OCI-LY7 (cell line): ENCODE data around the gene OOEP. TPM values are rescaled to one million over a fixed set of nuclear protein-coding genes. Genes with fewer than 3 reads are reported as not detected.
A peak's percentile ranks its signal among the peaks of the same experiment; 100 is the strongest.

ENCODE experiments used
- Bru-seq: library from RNA; stranded (reverse); fragments of 400-500 nt; gene quantifications from one replicate; lab custom pipeline; 2021; lab: Mats Ljungman, UMichigan
- BruChase-seq, 2 experiments: library from RNA; stranded (reverse); fragments of 400-500 nt; gene quantifications; one replicate each; lab custom pipeline; 2021; lab: Mats Ljungman, UMichigan
- BruUV-seq: library from RNA; stranded (reverse); fragments of 400-500 nt; replicated peaks from 2 replicates; lab custom pipeline; 2021; lab: Mats Ljungman, UMichigan
- CTCF ChIA-PET: fragments of 300-600 bp; sonication (Branson Sonifier 250); formaldehyde crosslinking; loops from one replicate; lab custom pipeline; 2022; ENCODE audit warnings: antibody characterized with exemption; ENCODE audit not compliant: unreplicated experiment; lab: Charles Lee
- POLR2A ChIA-PET: fragments of 300-600 bp; sonication (Branson Sonifier 250); formaldehyde crosslinking; loops from one replicate; lab custom pipeline; 2022; ENCODE audit warnings: antibody characterized with exemption; lab: Charles Lee
- DNase-seq: peaks from one replicate; pipeline ENCODE4 v3.0.0-alpha.2; 2015; ENCODE audit warnings: low spot score
- H2AFZ ChIP-seq: fragments of 200-600 bp; sonication (generic), shearing (Covaris generic); 2 replicates; pipeline ENCODE4 v1.6.1; 2014; ENCODE audit warnings: mild to moderate bottlenecking, antibody characterized with exemption, low read length, moderate library complexity
- H3K27ac ChIP-seq: fragments of 200-600 bp; sonication (generic); 2 replicates; pipeline ENCODE4 v1.5.1; 2014; ENCODE audit warnings: mixed run types, low read depth, mild to moderate bottlenecking, moderate library complexity, low read length, inconsistent platforms; ENCODE audit not compliant: poor library complexity, severe bottlenecking
- H3K36me3 ChIP-seq: fragments of 200-600 bp; sonication (generic); 2 replicates; pipeline ENCODE4 v1.6.1; 2014; ENCODE audit warnings: mild to moderate bottlenecking, antibody characterized with exemption, low read length, moderate library complexity, mixed read lengths; ENCODE audit not compliant: insufficient read depth
- H3K4me1 ChIP-seq: fragments of 200-600 bp; sonication (generic); 2 replicates; pipeline ENCODE4 v1.5.1; 2014; ENCODE audit warnings: mild to moderate bottlenecking, low read length; ENCODE audit not compliant: insufficient read depth, poor library complexity, severe bottlenecking
- H3K4me2 ChIP-seq: fragments of 200-600 bp; sonication (generic); 2 replicates; pipeline ENCODE4 v1.6.1; 2014; ENCODE audit warnings: mild to moderate bottlenecking, low read length
- H3K4me3 ChIP-seq: fragments of 200-600 bp; sonication (generic); 2 replicates; pipeline ENCODE4 v1.5.1; 2014; ENCODE audit warnings: mild to moderate bottlenecking, low read depth, low read length; ENCODE audit not compliant: poor library complexity, severe bottlenecking
- H3K79me2 ChIP-seq: fragments of 200-600 bp; sonication (generic); 2 replicates; pipeline ENCODE4 v1.6.1; 2016; ENCODE audit warnings: low read depth, mild to moderate bottlenecking, low read length, moderate library complexity, mixed read lengths; ENCODE audit not compliant: insufficient read depth
- H3K9me2 ChIP-seq: fragments of 200-600 bp; sonication (generic); 2 replicates; pipeline ENCODE4 v1.6.1; 2016; ENCODE audit warnings: mild to moderate bottlenecking, low read length, mixed read lengths; ENCODE audit not compliant: insufficient read depth
- H3K9me3 ChIP-seq: fragments of 200-600 bp; sonication (generic); 2 replicates; pipeline ENCODE4 v1.6.1; 2014; ENCODE audit warnings: mild to moderate bottlenecking, mixed run types, low read length, mixed read lengths
- H4K20me1 ChIP-seq: fragments of 200-600 bp; sonication (generic); 2 replicates; pipeline ENCODE4 v1.6.1; 2014; ENCODE audit warnings: mild to moderate bottlenecking, antibody characterized with exemption, low read length, moderate library complexity, mixed read lengths; ENCODE audit not compliant: insufficient read depth
- CTCF ChIP-seq: fragments of 200-600 bp; sonication (generic); conservative IDR thresholded peaks from 2 replicates; pipeline ENCODE4 v1.5.1; 2014; ENCODE audit warnings: mild to moderate bottlenecking, antibody characterized with exemption, low read length, moderate library complexity, mixed read lengths
- EZH2phosphoT487 ChIP-seq: fragments of 200-600 bp; sonication (generic); IDR thresholded peaks from 2 replicates; pipeline ENCODE4 v1.6.1; 2018; ENCODE audit warnings: low read depth, borderline replicate concordance, mild to moderate bottlenecking, mixed run types, antibody characterized with exemption, low read length, moderate library complexity, mixed read lengths
- intact Hi-C: fragments of 100-400 bp; cut with micrococcal nuclease; formaldehyde crosslinking; loops from one replicate; pipeline ENCODE4 v1.10.0; 2022; ENCODE audit not compliant: unreplicated experiment
- long read RNA-seq: library from polyadenylated mRNA; stranded (forward); transcript quantifications from one replicate; pipeline ENCODE4 v2.0.0, GENCODE V29; 2022
- total RNA-seq, 2 experiments: library from RNA; depleted of rRNA in 1 of 2; stranded (reverse); fragments of >200 nt in 1 of 2; shearing (Covaris generic) in 1 of 2; gene quantifications; 2 replicates each; pipeline ENCODE4 v1.2.3, GENCODE V29; 2014 to 2022

Gene OOEP
- not detected in 2 replicates for total RNA-seq (2014; rRNA removed; shearing (Covaris generic))
- not detected in 2 replicates for total RNA-seq (2022)
- percentile 21 among the genes with signal in this experiment for Bru-seq, nascent RNA
- percentile 22 among the genes with signal in this experiment for BruChase-seq, experiment 1, labeled RNA remaining after a 6-hour chase
- BruChase-seq, experiment 2, labeled RNA remaining after a 2-hour chase = percentile 14 among the genes with signal in this experiment
- long read RNA-seq = 0 reads

GRCh38 chr6:73369563-73369962, at the start of gene OOEP:
OOEP (minus strand) TSS chr6:73369897; CDS start chr6:73369792, 105 bp downstream.
- Histone ChIP-seq H3K36me3 (no peaks in the 10 kb centered on the region), H3K9me3 (no peaks in the 10 kb centered on the region), H4K20me1 (no peaks in the 10 kb centered on the region), H3K4me1 (no peaks in the 10 kb centered on the region), H3K4me2 (no peak within 1 kb of the TSS), H2AFZ (no peak within 1 kb of the TSS), H3K27ac (no peak within 1 kb of the TSS), H3K4me3 (no peak within 1 kb of the TSS), H3K79me2 (no peaks in the 10 kb centered on the region), H3K9me2 (no peaks in the 10 kb centered on the region)
- BruUV-seq = no TSS peak
- intact Hi-C loops = no loop called here
- ChIA-PET POLR2A (interaction anchor here (0.6 kb wide), 1 partner anchor 1131 kb away, joined by 3 read pairs; no protein-coding TSS in a partner anchor), CTCF (no interaction called here)
- no peak for DNase-seq
- TF ChIP-seq CTCF = no peak
- TF ChIP-seq EZH2phosphoT487 = no peak

GRCh38 chr6:73418081-73418741, 48.5 kb upstream of the OOEP start:
- H3K4me2 ChIP-seq = no peak overlapping the region
- 0 out of 2 replicates have a peak, but pooled peaks cover under 1% of the 10 kb centered on the region for H3K9me3 ChIP-seq
- ChIA-PET CTCF (no interaction called here), POLR2A (interaction anchor here (0.7 to 1.1 kb wide), 2 partner anchors 19 to 24 kb away, joined by 4 read pairs; no protein-coding TSS in a partner anchor)
- intact Hi-C loops = no loop called here
- H3K4me1 ChIP-seq = no peaks in the 10 kb centered on the region
- no peaks in the 10 kb centered on the region for H3K9me2 ChIP-seq
- TF ChIP-seq EZH2phosphoT487 (no peak), CTCF (no peak)
- H3K4me3 ChIP-seq = no peak overlapping the region
- no peak for DNase-seq
- no peaks in the 10 kb centered on the region for H4K20me1 ChIP-seq
- no peaks in the 10 kb centered on the region for H3K36me3 ChIP-seq
- no peak overlapping the region for H2AFZ ChIP-seq
- no peaks in the 10 kb centered on the region for H3K79me2 ChIP-seq
- no peak overlapping the region for H3K27ac ChIP-seq
- no TSS peak for BruUV-seq

GRCh38 chr6:73413102-73413501, 43.4 kb upstream of the OOEP start:
- intact Hi-C loops = no loop called here
- Histone ChIP-seq H2AFZ (no peak overlapping the region), H3K36me3 (no peaks in the 10 kb centered on the region), H3K4me3 (no peak overlapping the region), H3K27ac (no peak overlapping the region), H3K9me2 (no peaks in the 10 kb centered on the region), H3K79me2 (no peaks in the 10 kb centered on the region), H3K9me3 (no peaks in the 10 kb centered on the region), H4K20me1 (no peaks in the 10 kb centered on the region), H3K4me2 (no peak overlapping the region), H3K4me1 (no peaks in the 10 kb centered on the region)
- BruUV-seq = no TSS peak
- TF ChIP-seq CTCF = no peak
- ChIA-PET CTCF (interaction anchor here (0.6 kb wide), 1 partner anchor 18 kb away, joined by 3 read pairs; no protein-coding TSS in a partner anchor), POLR2A (no interaction called here)
- no peak for DNase-seq
